GM12874 (cell line): ENCODE results near the gene PSMA6.

Experiments
- CTCF ChIP-seq: IDR thresholded peaks from 2 replicates; pipeline ENCODE4 v1.5.1; 2011; ENCODE audit warnings: low read depth, mild to moderate bottlenecking, control low read depth, low read length, moderate library complexity; ENCODE audit not compliant: insufficient read depth

Gene PSMA6

GRCh38 chr14:35250319-35250718, 41.9 kb upstream of the PSMA6 start:
- TF ChIP-seq CTCF: no peak

GRCh38 chr14:35252451-35252868, 39.7 kb upstream of the PSMA6 start:
- TF ChIP-seq CTCF: no peak

DNA sequence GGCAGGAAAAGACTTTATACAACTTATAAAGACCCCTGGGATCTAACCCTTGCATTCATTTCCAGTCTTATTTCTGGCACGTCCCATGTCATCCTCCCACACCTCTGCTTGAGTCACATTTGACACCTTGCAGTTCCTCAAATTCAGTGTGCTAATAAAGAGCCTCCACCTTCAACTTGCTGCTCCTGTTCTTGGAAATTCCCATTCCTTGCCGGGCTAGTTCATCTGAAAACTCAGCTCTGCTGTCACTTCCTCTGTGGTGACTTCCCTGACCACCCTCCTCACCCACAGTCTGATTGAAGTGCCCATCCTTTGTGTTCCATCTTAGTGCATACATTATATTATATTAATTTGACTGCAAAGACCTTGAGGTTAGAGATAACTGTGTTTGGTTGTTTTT, 37.4 kb upstream of the PSMA6 start:
- TF ChIP-seq CTCF: no peak

DNA sequence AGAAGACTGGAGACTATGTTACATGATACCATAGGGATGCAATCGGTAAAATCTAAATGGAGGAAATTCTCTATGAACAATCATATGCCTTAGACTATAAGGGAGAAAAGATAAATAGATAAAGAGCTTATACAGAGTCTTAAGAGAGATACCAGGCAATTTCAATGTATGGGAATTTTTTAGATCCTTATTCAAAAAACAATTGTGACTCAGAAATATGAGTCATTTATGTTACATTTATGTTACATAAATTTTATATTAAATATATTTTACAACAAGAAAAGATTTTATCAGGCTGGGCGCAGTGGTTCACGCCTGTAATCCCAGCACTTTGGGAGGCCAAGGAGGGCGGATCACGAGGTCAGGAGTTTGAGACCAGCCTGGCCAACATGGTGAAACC, 36.5 kb upstream of the PSMA6 start:
- no peak for TF ChIP-seq CTCF

DNA sequence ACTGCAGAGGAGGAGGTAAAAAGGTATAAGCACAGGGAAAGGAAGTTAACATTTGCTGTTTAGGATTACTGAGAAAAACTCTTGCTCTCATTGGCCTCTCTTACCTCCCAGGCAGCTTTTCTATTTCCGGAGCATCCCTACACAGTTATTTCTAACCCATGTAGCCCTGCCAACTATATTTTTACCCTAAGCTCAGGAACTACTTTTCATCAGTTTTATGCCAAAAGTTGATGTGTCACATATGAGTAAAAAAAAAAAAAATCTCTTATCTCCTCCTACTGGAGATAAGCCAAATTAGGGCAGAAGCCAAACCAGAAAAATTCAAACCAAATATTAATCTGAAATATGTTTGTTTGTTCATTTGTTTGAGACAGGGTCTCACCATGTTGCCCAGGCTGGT, 34.4 kb upstream of the PSMA6 start:
- TF ChIP-seq CTCF: no peak

- no peak for TF ChIP-seq CTCF
Observed at GRCh38 chr14:35258420-35258819, 33.8 kb upstream of the PSMA6 start.

GRCh38 chr14:35261774-35262173, 30.4 kb upstream of the PSMA6 start:
- no peak for TF ChIP-seq CTCF

- TF ChIP-seq CTCF: no peak
Observed at GRCh38 chr14:35262436-35262835, 29.7 kb upstream of the PSMA6 start.
